Endothelial cell of umbilical vein (primary cell): Measurements from ENCODE around the gene ZNF827.

Experiments
- CTCF ChIP-seq, 2 donors: IDR thresholded peaks; 1 replicate in 1 of 2; 2 replicates in 1 of 2; pipeline ENCODE4 v1.5.1; 2011; ENCODE audit warnings: low read length in 2 of 2, mild to moderate bottlenecking in 2 of 2, moderate library complexity in 2 of 2, control low read depth in 1 of 2, inconsistent platforms in 1 of 2, low read depth in 1 of 2; ENCODE audit not compliant: insufficient read depth in 1 of 2; ENCODE audit errors: extremely low read depth in 1 of 2
- EZH2 ChIP-seq: IDR thresholded peaks from 2 replicates; pipeline ENCODE4 v1.6.1; 2012; ENCODE audit warnings: borderline replicate concordance, low read depth, mild to moderate bottlenecking, moderate library complexity, low read length, inconsistent platforms; ENCODE audit not compliant: severe bottlenecking
- FOS ChIP-seq: IDR thresholded peaks from 2 replicates; pipeline ENCODE4 v1.6.1; 2011; ENCODE audit warnings: mild to moderate bottlenecking, low read length, moderate library complexity, borderline replicate concordance; ENCODE audit not compliant: insufficient read depth
- GATA2 ChIP-seq: IDR thresholded peaks from 2 replicates; pipeline ENCODE4 v1.7.0; 2011; ENCODE audit warnings: low read depth, mild to moderate bottlenecking, moderate library complexity, mixed read lengths, low read length; ENCODE audit not compliant: insufficient read length, insufficient read depth
- JUN ChIP-seq: IDR thresholded peaks from 2 replicates; pipeline ENCODE4 v1.6.1; 2011; ENCODE audit warnings: borderline replicate concordance, low read depth; ENCODE audit not compliant: insufficient read length, insufficient read depth
- MAX ChIP-seq: IDR thresholded peaks from 2 replicates; pipeline ENCODE4 v1.6.1; 2011; ENCODE audit not compliant: insufficient read depth, insufficient read length
- MYC ChIP-seq: IDR thresholded peaks from one replicate; pipeline ENCODE4 v1.6.1; 2011; ENCODE audit warnings: mild to moderate bottlenecking, low read depth, low read length
- POLR2A ChIP-seq: IDR thresholded peaks from 2 replicates; pipeline ENCODE4 v1.6.1; 2012; ENCODE audit warnings: low read depth, mild to moderate bottlenecking, control low read depth, low read length
- POLR2AphosphoS5 ChIP-seq: IDR thresholded peaks from 2 replicates; pipeline ENCODE4 v1.6.1; 2012; ENCODE audit warnings: low read depth, mild to moderate bottlenecking, control low read depth, low read length, moderate library complexity; ENCODE audit not compliant: insufficient read depth

GRCh38 chr4:145756244-145756643 is 182.4 kb downstream of the ZNF827 start:
- TF ChIP-seq CTCF (IDR thresholded peaks at IDR 0.05; ENCODE audit: extremely low read depth in 1 of 2, insufficient read depth in 1 of 2, low read depth in 1 of 2, low read length in 2 of 2) (no peak), POLR2AphosphoS5 (no peak), POLR2A (no peak), EZH2 (no peak), JUN (no peak), MAX (no peak), FOS (no peak), MYC (no peak), GATA2 (no peak)
